GM12878 (cell line): ENCODE measurements around the gene CAMK2B. TPM values are rescaled to one million over a fixed set of nuclear protein-coding genes. Genes with fewer than 3 reads are reported as not detected.

Experiments
- ATAC-seq: fragments of 200-7000 bp; cut with Tn5 transposase; 3 replicates; pipeline ENCODE4 v1.9.1; 2020; ENCODE audit warnings: mild to moderate bottlenecking, moderate library complexity
- BruUV-seq: library from RNA; stranded (reverse); fragments of 400-500 nt; replicated peaks from 2 replicates; lab custom pipeline; 2021; lab: Mats Ljungman, UMichigan
- CTCF ChIA-PET: fragments of 300-600 bp; sonication (Branson Sonifier 250); formaldehyde crosslinking; extraction: SDS; loops from one replicate; lab custom pipeline; 2021; ENCODE audit warnings: inconsistent platforms; lab: Yijun Ruan, JAX
- POLR2A ChIA-PET: fragments of 350-600 bp; formaldehyde crosslinking; extraction: SDS; loops from one replicate; lab custom pipeline; 2021; ENCODE audit warnings: inconsistent platforms; lab: Charles Lee
- RAD21 ChIA-PET: fragments of 300-600 bp; sonication (Branson Sonifier 250); formaldehyde crosslinking; loops from one replicate; lab custom pipeline; 2023; ENCODE audit warnings: antibody characterized with exemption; ENCODE audit not compliant: unreplicated experiment; lab: Charles Lee
- SMC1A ChIA-PET: fragments of 300-600 bp; sonication (Branson Sonifier 250); formaldehyde crosslinking; loops from one replicate; lab custom pipeline; 2023; ENCODE audit not compliant: unreplicated experiment, uncharacterized antibody; lab: Charles Lee
- DNase-seq: peaks from one replicate; pipeline ENCODE4 v3.0.0-alpha.2; 2011; ENCODE audit warnings: low read depth, low spot score
- FAIRE-seq: peaks from 3 replicates; lab custom pipeline; 2011; peaks lifted over from hg19 to GRCh38; lab: Jason Lieb, UNC
- H2AFZ ChIP-seq: 2 replicates; pipeline ENCODE4 v1.6.0; 2011; ENCODE audit warnings: low read depth, low read length, control low read depth; ENCODE audit not compliant: control insufficient read depth
- H3K27ac ChIP-seq: 2 replicates; pipeline ENCODE4 v1.5.1; 2011; ENCODE audit warnings: control low read depth; ENCODE audit not compliant: control insufficient read depth, insufficient read depth
- H3K27me3 ChIP-seq, 2 experiments: replicated peaks in 1 of 2; 2 replicates each; pipeline versions ENCODE4 v1.6.0 to v1.6.1; 2011; ENCODE audit warnings: low read length in 1 of 2; ENCODE audit not compliant: control insufficient read depth in 2 of 2, insufficient read depth in 2 of 2
- H3K36me3 ChIP-seq, 2 experiments: 2 replicates each; pipeline ENCODE4 v1.5.1; 2011; ENCODE audit warnings: low read length in 1 of 2; ENCODE audit not compliant: control insufficient read depth in 2 of 2, insufficient read depth in 2 of 2
- H3K4me1 ChIP-seq: 2 replicates; pipeline ENCODE4 v1.6.1; 2011; ENCODE audit warnings: mild to moderate bottlenecking, low read length, moderate library complexity, mixed read lengths; ENCODE audit not compliant: control insufficient read depth, insufficient read depth
- H3K4me2 ChIP-seq: 2 replicates; pipeline ENCODE4 v1.6.0; 2011; ENCODE audit warnings: control low read depth; ENCODE audit not compliant: control insufficient read depth, insufficient read depth
- H3K4me3 ChIP-seq: fragments of 200-600 bp; sonication (generic); 2 replicates; pipeline ENCODE4 v1.5.1; 2016
- H3K79me2 ChIP-seq: 2 replicates; pipeline ENCODE4 v1.6.0; 2011; ENCODE audit warnings: low read length; ENCODE audit not compliant: control insufficient read depth, insufficient read depth
- H3K9ac ChIP-seq: 2 replicates; pipeline ENCODE4 v1.8.0; 2011; ENCODE audit warnings: low read length, control low read depth, mixed read lengths; ENCODE audit not compliant: control insufficient read depth, insufficient read depth
- H3K9me3 ChIP-seq: replicated peaks from 3 replicates; pipeline ENCODE4 v1.5.1; 2011; ENCODE audit warnings: mild to moderate bottlenecking, low read length; ENCODE audit not compliant: control insufficient read depth, insufficient read depth
- H4K20me1 ChIP-seq: 2 replicates; pipeline ENCODE4 v1.6.0; 2011; ENCODE audit not compliant: control insufficient read depth, insufficient read depth
- BMI1 ChIP-seq: fragments of 450-650 bp; IDR thresholded peaks from 2 replicates; pipeline ENCODE4 v1.6.1; 2016; ENCODE audit warnings: mild to moderate bottlenecking, moderate library complexity, borderline replicate concordance
- NFYA ChIP-seq: IDR thresholded peaks from 2 replicates; pipeline ENCODE4 v1.6.1; 2011; ENCODE audit warnings: low read depth, mild to moderate bottlenecking, low read length, improper control_type of control experiment, borderline replicate concordance
- NR2C2 ChIP-seq: IDR thresholded peaks from 2 replicates; pipeline ENCODE4 v1.6.1; 2011; ENCODE audit warnings: borderline replicate concordance, low read depth; ENCODE audit not compliant: control insufficient read depth, insufficient read length
- POLR2AphosphoS5 ChIP-seq: IDR thresholded peaks from 2 replicates; pipeline ENCODE4 v1.6.1; 2011; ENCODE audit warnings: mild to moderate bottlenecking, low read length, inconsistent platforms
- SIN3A ChIP-seq: IDR thresholded peaks from 2 replicates; pipeline ENCODE4 v1.6.1; 2012; ENCODE audit warnings: low read depth, low read length, improper control_type of control experiment
- YBX1 ChIP-seq: fragments of 450-650 bp; IDR thresholded peaks from 2 replicates; pipeline ENCODE4 v1.6.1; 2016; ENCODE audit warnings: antibody characterized with exemption
- WGBS: methylation state at CpG from one replicate; pipeline ENCODE4 v1.1.6; 2016; ENCODE audit warnings: low lambda C conversion rate; ENCODE audit not compliant: insufficient replicate concordance, insufficient coverage; ENCODE audit errors: missing lambda C conversion rate; 5-methylcytosine and 5-hydroxymethylcytosine counted together
- in situ Hi-C: fragments of 300-500 bp; cut with MboI; formaldehyde crosslinking; loops from 9 replicates; pipeline ENCODE4 v1.14.3; 2018; ENCODE audit warnings: mixed read lengths
- intact Hi-C: fragments of 100-400 bp; cut with micrococcal nuclease; formaldehyde crosslinking; loops from one replicate; pipeline ENCODE4 v1.14.2; 2022; ENCODE audit not compliant: unreplicated experiment
- polyA plus RNA-seq, 11 experiments: library from polyadenylated mRNA; depleted of rRNA in 4 of 11; unstranded in 6 of 11; stranded (reverse) in 5 of 11; fragments of >200 nt; fragmentation: Nextera tagmentation in 4 of 11; fragmentation: Illumina TruSeq in 1 of 11; extraction: Ambion mirVana in 4 of 11; extraction: Trizol in 1 of 11; gene quantifications; 1 replicate in 1 of 11; 2 replicates in 10 of 11; pipeline versions ENCODE4 v1.2.1 to v1.2.3, GENCODE V29; 2011 to 2016; ENCODE audit warnings: inconsistent platforms in 2 of 11, missing spikeins in 2 of 11, low read depth in 1 of 11
- total RNA-seq, 4 experiments: library from RNA; depleted of rRNA in 3 of 4; stranded (reverse); fragments of >200 nt in 3 of 4; fragmentation: Illumina TruSeq in 1 of 4; extraction: Trizol in 1 of 4; gene quantifications; 2 replicates each; pipeline versions ENCODE4 v1.2.1 to v1.2.3, GENCODE V29; 2013 to 2021
- TF ChIP-seq, protein P1 (sequence below): fragments of 450-650 bp; formaldehyde crosslinking; IDR thresholded peaks from 2 replicates; pipeline ENCODE4 v1.4.0; 2022; ENCODE audit warnings: mild to moderate bottlenecking, moderate library complexity

Gene CAMK2B
- total and polyA plus RNA-seq, 10 of the 15 experiments (the other 5 are each of a cell fraction or from before 2014, with no cell fraction given): 0.06 to 0.23 (median 0.11) TPM; not detected in 5

DNA sequence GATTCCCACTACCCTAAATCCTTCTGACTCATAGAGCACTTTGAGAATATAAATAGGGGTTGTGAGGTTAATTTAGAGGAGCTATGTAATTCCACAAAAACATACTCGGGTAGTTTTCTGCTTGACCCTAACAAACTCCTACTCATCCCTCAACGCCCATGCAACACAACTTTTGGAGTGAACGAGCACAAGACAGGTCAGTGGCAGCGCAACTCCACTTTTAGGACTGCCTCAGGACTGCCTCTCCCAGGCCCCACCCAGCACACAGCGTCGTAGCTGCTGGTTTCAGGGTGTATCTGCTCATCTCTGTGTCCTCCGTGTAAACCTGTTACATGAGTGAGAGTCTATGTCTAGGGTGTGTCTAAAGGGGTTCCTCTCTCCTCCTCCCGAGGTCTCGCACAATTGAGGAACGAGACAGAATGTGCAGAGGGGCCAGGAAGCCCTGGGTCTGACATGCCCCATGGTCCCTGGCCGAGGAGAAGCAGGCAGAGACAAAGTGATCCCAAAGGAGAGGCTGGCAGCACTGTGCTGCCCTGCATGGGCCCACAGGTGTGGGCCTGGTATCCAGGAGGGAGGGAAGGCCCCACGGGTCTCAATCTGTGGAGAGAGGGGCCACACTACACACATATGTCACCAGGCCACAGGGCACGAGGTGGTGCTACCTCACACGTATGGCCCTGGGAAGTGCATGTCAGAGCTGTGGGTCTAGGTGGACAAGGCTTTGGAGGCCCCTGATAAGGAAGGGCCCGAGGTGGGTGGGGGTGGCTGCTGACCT is 45.5 kb downstream of the CAMK2B start (continued):
- TF ChIP-seq, protein P1, sequence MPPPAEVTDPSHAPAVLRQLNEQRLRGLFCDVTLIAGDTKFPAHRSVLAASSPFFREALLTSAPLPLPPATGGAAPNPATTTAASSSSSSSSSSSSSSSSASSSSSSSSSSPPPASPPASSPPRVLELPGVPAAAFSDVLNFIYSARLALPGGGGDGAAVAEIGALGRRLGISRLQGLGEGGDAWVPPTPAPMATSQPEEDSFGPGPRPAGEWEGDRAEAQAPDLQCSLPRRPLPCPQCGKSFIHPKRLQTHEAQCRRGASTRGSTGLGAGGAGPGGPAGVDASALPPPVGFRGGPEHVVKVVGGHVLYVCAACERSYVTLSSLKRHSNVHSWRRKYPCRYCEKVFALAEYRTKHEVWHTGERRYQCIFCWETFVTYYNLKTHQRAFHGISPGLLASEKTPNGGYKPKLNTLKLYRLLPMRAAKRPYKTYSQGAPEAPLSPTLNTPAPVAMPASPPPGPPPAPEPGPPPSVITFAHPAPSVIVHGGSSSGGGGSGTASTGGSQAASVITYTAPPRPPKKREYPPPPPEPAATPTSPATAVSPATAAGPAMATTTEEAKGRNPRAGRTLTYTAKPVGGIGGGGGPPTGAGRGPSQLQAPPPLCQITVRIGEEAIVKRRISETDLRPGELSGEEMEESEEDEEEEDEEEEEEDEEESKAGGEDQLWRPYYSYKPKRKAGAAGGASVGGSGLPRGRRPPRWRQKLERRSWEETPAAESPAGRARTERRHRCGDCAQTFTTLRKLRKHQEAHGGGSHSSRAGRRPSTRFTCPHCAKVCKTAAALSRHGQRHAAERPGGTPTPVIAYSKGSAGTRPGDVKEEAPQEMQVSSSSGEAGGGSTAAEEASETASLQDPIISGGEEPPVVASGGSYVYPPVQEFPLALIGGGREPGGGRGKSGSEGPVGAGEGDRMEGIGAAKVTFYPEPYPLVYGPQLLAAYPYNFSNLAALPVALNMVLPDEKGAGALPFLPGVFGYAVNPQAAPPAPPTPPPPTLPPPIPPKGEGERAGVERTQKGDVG: no peak
- TF ChIP-seq SIN3A (no peak), YBX1 (no peak), NR2C2 (no peak), NFYA (no peak), POLR2AphosphoS5 (no peak)
- TF ChIP-seq, all 136 proteins: peak for 0

DNA sequence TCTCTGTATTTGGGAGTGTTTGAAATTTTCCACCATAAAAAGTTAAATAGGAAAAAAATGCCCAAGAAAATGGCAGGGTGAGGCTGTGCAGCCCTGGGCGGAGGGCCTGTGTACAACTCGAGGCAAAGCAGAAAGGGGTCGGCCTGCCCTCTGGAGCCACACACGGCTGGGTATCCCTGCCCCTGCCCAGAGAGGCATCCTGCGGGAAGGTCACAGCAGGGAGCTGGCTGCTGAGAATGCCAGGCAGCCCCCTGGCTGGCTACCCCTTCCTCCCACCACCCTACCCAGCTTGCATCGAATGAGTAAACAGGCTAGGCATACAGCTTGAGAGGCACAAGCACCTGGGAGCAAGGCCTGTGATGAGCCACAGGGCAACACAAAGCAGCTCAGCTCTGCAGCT is 46.1 kb downstream of the CAMK2B start:
- no peak overlapping the region for H3K4me3 ChIP-seq
- intact Hi-C loops (no loop called here), in situ Hi-C loops (no loop called here)
- ChIA-PET RAD21 (interaction anchor here (1.4 kb wide), 1 partner anchor 14 kb away, joined by 3 read pairs; no protein-coding TSS in a partner anchor), POLR2A (no interaction called here), CTCF (interaction anchor here (0.9 kb wide), 1 partner anchor 259 kb away, joined by 3 read pairs; no protein-coding TSS in a partner anchor), SMC1A (no interaction called here)
- peaks cover 0 to 1% of the 10 kb centered on the region in 2 experiments; a peak in 1 of 4 replicates for H3K27me3 ChIP-seq
- no peak overlapping the region for H2AFZ ChIP-seq
- no peak overlapping the region for H3K9ac ChIP-seq
- TF ChIP-seq BMI1: no peak
- no peaks in the 10 kb centered on the region for H3K79me2 ChIP-seq
- H3K9me3 ChIP-seq: no peaks in the 10 kb centered on the region
- no peak overlapping the region for H3K27ac ChIP-seq
- no TSS peak for BruUV-seq
- no peaks in the 10 kb centered on the region for H3K4me1 ChIP-seq
- FAIRE-seq: no peak
- WGBS: 29% methylated on average over 6 of the region's 6 CpGs
- H4K20me1 ChIP-seq: no peaks in the 10 kb centered on the region
- no peak for DNase-seq
- H3K36me3 ChIP-seq: no peaks in the 10 kb centered on the region
- H3K4me2 ChIP-seq: no peak overlapping the region
- no peak for ATAC-seq
